Smooth muscle cell (in vitro differentiated cells): ENCODE results near the gene ERC2. TPM values are rescaled to one million over a fixed set of nuclear protein-coding genes. Genes with fewer than 3 reads are reported as not detected.

Experiments used
- DNase-seq: peaks from one replicate; lab custom pipeline; 2025; ENCODE audit not compliant: unreplicated experiment; lab: John Stamatoyannopoulos, UW
- H2AFZ ChIP-seq: fragments of 200-600 bp; sonication (generic); 2 replicates; pipeline ENCODE4 v1.6.0; 2016; ENCODE audit warnings: antibody characterized with exemption, low read depth, mild to moderate bottlenecking
- H3F3A ChIP-seq: fragments of 200-600 bp; sonication (generic); 2 replicates; pipeline ENCODE4 v1.6.0; 2017; ENCODE audit warnings: antibody characterized with exemption, low read depth
- H3K27ac ChIP-seq: fragments of 200-600 bp; sonication (generic); 2 replicates; pipeline ENCODE4 v1.5.1; 2016; ENCODE audit warnings: low read depth, mild to moderate bottlenecking
- H3K27me3 ChIP-seq: fragments of 200-600 bp; sonication (generic); 2 replicates; pipeline ENCODE4 v1.6.1; 2016; ENCODE audit warnings: low read depth, mild to moderate bottlenecking
- H3K36me3 ChIP-seq: fragments of 200-600 bp; sonication (generic); 2 replicates; pipeline ENCODE4 v1.5.1; 2016; ENCODE audit warnings: low read depth
- H3K4me1 ChIP-seq: fragments of 200-600 bp; sonication (generic); 2 replicates; pipeline ENCODE4 v1.5.1; 2016; ENCODE audit warnings: low read depth
- H3K4me2 ChIP-seq: fragments of 200-600 bp; sonication (generic); 2 replicates; pipeline ENCODE4 v1.6.0; 2016; ENCODE audit warnings: mild to moderate bottlenecking
- H3K4me3 ChIP-seq: fragments of 200-600 bp; sonication (generic); 2 replicates; pipeline ENCODE4 v1.5.1; 2016; ENCODE audit warnings: mild to moderate bottlenecking
- H3K79me2 ChIP-seq: fragments of 200-600 bp; sonication (generic); 2 replicates; pipeline ENCODE4 v1.6.0; 2016; ENCODE audit warnings: low read depth, mild to moderate bottlenecking
- H3K9ac ChIP-seq: fragments of 200-600 bp; sonication (generic); 2 replicates; pipeline ENCODE4 v1.6.0; 2016; ENCODE audit warnings: low read depth
- H3K9me3 ChIP-seq: fragments of 200-600 bp; sonication (generic); replicated peaks from 2 replicates; pipeline ENCODE4 v1.5.1; 2016; ENCODE audit warnings: low read depth
- H4K20me1 ChIP-seq: fragments of 200-600 bp; sonication (generic); 2 replicates; pipeline ENCODE4 v1.6.0; 2016; ENCODE audit warnings: low read depth
- CTCF ChIP-seq: fragments of 200-600 bp; sonication (generic); IDR thresholded peaks from 2 replicates; pipeline ENCODE4 v1.5.1; 2017; ENCODE audit warnings: borderline replicate concordance, mild to moderate bottlenecking, antibody characterized with exemption; ENCODE audit not compliant: insufficient read depth, poor library complexity, severe bottlenecking
- WGBS: methylation state at CpG from one replicate; pipeline ENCODE4 v1.1.7; 2016; ENCODE audit warnings: low lambda C conversion rate; 5-methylcytosine and 5-hydroxymethylcytosine counted together
- polyA plus RNA-seq: library from polyadenylated mRNA; unstranded; fragments of >200 nt; fragmentation: Nextera tagmentation; extraction: Ambion mirVana; gene quantifications from 2 replicates; pipeline ENCODE4 v1.2.1, GENCODE V29; 2016
- total RNA-seq: library from RNA; depleted of rRNA; stranded (reverse); fragments of >200 nt; gene quantifications from 2 replicates; pipeline ENCODE4 v1.2.3, GENCODE V29; 2014

ERC2 gene
- total and polyA plus RNA-seq, 2 experiments from 2014 or later, result 1.1 TPM; not detected in 1

GRCh38 chr3:55893045-55893664 lies 575.1 kb downstream of the ERC2 start:
- no peaks in the 10 kb centered on the region for H3K36me3 ChIP-seq
- WGBS, result 59% methylated on average over 4 of the region's 4 CpGs
- no peak overlapping the region for H3K4me3 ChIP-seq
- no peaks in the 10 kb centered on the region for H3K9me3 ChIP-seq
- H4K20me1 ChIP-seq, result no peaks in the 10 kb centered on the region
- peaks cover 16% of the 10 kb centered on the region for H3K4me1 ChIP-seq
- DNase-seq, result no peak
- H3F3A ChIP-seq, result no peaks in the 10 kb centered on the region
- no peak for TF ChIP-seq CTCF
- no peak overlapping the region for H3K27ac ChIP-seq
- no peak overlapping the region for H3K4me2 ChIP-seq
- H3K9ac ChIP-seq, result no peak overlapping the region
- no peaks in the 10 kb centered on the region for H3K79me2 ChIP-seq
- H2AFZ ChIP-seq, result no peak overlapping the region
- H3K27me3 ChIP-seq, result no peaks in the 10 kb centered on the region

GRCh38 chr3:55891106-55891505 lies 577.2 kb downstream of the ERC2 start:
- Histone ChIP-seq H3F3A (no peaks in the 10 kb centered on the region), H3K27me3 (no peaks in the 10 kb centered on the region), H3K4me3 (no peak overlapping the region), H3K36me3 (no peaks in the 10 kb centered on the region), H3K79me2 (no peaks in the 10 kb centered on the region), H3K4me1 (peaks cover 13% of the 10 kb centered on the region), H3K9me3 (no peaks in the 10 kb centered on the region), H3K9ac (no peak overlapping the region), H3K4me2 (no peak overlapping the region), H2AFZ (no peak overlapping the region), H3K27ac (no peak overlapping the region), H4K20me1 (no peaks in the 10 kb centered on the region)
- TF ChIP-seq CTCF, result no peak
- 60% methylated on average over 2 of the region's 2 CpGs for WGBS
- DNase-seq, result no peak

- H2AFZ ChIP-seq, result no peak overlapping the region
Observed at GRCh38 chr3:55888282-55888885, 579.9 kb downstream of the ERC2 start.

More at GRCh38 chr3:55888282-55888885, 579.9 kb downstream of the ERC2 start:
- H3F3A ChIP-seq, result no peaks in the 10 kb centered on the region
- no peaks in the 10 kb centered on the region for H3K9me3 ChIP-seq
- no peaks in the 10 kb centered on the region for H4K20me1 ChIP-seq
- H3K27ac ChIP-seq, result no peak overlapping the region
- no peak overlapping the region for H3K4me2 ChIP-seq
- H3K27me3 ChIP-seq, result no peaks in the 10 kb centered on the region
- no peaks in the 10 kb centered on the region for H3K79me2 ChIP-seq
- no peak for TF ChIP-seq CTCF
- no peak overlapping the region for H3K4me3 ChIP-seq
- H3K9ac ChIP-seq, result no peak overlapping the region
- H3K4me1 ChIP-seq, result peaks cover 9% of the 10 kb centered on the region
- DNase-seq, result no peak
- WGBS, result 94% methylated on average over 7 of the region's 7 CpGs
- H3K36me3 ChIP-seq, result no peaks in the 10 kb centered on the region
